Effector CD4-positive, alpha-beta T cell (primary cell): ENCODE data around the gene UNC5B.

Source experiments
- DNase-seq: peaks from one replicate; pipeline ENCODE4 v3.0.0-alpha.2; 2020

The UNC5B gene

DNA sequence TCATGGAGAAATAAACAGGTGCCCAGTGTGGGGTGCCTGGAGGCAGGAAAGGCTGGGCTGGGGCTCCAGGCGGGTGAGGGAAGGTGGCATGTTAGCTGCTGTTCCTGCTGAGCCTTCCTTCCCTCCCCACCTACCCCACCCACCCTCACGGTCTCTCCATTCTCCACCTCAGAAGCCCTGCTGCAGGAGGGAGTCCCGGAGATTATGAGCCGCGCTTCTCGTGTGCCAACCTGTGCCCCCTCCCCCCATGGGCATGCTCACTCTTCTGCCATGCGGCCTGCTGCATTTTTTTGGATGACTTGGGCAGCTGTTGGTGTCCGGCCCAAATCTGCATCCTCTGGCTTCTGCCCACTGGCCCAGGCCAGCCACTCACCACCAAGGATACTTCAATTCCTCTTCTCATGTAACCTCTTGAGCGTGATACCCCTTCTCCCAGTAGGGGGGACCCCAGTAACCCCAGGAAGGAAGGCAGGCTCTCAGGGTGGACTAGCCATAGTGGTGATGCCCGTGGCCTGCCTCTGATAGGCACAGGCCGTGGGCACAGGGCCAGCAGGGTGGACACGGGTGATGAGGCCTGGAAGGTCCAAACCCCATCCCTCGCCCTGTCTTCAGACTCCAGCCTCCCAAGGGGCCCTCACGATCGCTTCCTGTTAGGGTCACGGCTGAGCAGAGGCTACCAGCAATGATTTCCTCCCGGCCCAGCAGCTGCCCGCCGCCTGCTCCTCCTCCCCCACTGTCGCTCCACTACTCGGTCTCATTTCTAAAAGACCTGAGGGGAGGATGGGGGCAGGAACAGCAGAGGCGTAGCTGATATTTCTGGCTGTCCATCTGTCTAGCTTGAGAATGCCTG, 27.8 kb downstream of the UNC5B start:
- DNase-seq = no peak

DNA sequence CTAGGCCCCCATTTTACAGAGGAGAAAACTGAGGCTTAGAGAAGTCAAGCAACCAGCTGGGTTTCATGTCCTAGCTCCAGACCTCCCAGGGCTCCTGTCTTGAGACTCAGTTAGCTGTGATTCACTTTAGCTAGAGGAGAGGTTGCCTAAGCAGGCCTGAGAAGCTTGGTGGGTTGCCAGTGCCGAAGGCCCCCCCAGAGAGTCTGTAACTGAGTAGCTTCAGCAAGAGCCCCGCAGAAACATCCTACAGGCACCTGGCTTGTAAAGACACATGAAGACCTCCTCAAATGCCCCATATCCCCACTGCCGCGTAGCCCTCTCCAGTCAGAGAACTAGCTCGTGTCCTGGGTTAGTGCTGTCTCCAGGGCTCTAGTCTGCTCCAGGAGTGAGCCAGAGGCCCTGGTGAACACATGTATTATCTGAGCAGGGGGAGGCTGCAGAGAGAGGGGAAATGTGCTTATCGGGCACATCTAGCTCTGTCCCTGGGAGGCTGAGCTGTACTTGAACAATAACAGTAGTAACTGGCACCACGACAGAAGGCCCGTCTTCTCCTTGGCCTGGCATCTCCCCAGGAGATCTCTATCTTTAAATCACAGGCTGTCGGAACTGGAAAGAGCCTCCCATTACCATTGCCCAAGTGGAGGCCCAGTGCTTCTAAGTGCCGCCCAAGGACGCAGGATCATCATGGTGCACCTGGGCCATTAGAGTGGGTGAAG, 28.9 kb downstream of the UNC5B start:
- DNase-seq = no peak

DNA sequence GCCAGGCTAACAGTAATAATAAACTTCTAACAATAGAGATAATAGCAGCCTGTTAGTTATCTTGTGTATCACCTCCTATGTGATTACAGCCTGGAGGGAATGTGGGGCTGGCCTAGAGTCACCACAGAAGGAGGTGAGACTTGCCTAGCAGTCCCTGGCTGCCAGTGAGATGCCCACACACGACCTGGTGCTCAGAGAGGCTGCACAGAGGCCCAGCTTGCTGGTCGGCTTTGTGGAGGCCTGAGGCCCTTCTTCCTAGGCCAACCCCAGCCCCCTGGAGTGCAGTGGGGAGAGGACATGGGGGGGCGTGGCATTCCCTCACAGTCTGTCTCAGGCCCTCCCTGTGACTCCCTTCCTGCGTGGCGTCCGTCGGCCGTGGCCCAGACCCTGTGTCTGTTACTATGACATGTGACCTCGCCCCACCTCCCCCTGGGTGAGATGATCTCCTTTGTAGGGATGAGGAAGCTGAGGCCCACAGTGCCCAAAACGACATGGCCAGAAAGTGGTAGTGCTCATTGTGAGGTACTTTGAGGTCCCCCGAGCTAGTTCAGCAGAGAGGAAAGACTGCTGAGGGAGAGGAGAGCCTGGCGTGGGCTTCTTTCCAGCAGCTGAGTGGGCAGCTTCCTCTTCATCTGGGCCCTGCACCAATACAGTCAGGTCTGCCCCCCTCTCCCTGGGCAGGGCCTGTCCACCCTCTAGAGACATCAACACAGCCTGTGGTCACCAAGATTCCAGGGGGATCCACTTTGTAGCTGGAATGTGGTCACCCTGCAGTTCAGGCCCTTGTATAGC, 29.7 kb downstream of the UNC5B start:
- no peak for DNase-seq

DNA sequence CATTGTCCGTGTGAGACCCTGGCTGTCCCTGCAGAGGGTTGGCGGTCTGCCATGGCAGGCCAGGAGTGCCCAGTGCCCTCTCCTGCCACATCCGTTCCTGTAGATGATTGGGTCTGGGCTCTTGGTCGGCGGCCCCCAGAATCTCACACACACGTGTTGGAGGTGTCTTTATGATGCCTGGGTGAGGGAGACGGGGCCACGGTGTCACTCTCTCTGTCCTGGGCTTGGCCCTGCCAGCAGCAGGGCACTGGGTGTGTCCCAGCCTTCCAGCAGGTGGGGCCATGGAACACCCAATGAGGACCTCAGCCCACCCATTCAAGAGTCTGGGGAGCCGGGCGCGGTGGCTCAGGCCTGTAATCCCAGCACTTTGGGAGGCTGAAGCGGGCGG, 30.2 kb downstream of the UNC5B start:
- no peak for DNase-seq

DNA sequence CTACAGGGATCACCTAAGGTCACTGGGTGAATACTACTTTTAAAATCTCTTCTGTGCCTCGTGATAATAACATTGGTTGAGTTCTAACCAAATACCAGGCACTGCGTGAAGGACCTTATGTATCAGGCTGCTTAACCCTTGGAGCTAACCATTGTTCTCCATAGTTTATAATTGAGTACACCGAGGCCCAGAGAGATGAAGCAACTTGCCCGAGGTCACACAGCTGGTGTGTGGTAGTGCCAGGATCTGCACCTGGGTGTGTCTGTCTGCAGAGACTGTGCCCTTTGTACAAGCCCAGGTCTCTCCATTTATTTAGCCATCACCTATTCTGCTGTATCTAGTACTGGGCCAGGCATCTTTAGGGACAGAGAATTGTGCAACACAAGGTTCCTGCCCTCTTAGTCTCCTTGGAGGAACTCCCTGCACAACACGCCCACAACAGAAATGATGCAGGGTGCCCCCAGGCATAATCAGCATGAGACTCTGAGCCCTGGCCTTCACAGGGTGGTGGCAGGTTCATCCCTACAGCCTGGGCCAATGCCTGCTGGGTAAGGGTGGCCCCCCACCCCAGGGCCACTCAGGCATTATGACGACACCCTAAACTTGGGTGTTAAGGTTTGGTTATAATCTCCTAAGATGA, 31.5 kb downstream of the UNC5B start:
- no peak for DNase-seq

DNA sequence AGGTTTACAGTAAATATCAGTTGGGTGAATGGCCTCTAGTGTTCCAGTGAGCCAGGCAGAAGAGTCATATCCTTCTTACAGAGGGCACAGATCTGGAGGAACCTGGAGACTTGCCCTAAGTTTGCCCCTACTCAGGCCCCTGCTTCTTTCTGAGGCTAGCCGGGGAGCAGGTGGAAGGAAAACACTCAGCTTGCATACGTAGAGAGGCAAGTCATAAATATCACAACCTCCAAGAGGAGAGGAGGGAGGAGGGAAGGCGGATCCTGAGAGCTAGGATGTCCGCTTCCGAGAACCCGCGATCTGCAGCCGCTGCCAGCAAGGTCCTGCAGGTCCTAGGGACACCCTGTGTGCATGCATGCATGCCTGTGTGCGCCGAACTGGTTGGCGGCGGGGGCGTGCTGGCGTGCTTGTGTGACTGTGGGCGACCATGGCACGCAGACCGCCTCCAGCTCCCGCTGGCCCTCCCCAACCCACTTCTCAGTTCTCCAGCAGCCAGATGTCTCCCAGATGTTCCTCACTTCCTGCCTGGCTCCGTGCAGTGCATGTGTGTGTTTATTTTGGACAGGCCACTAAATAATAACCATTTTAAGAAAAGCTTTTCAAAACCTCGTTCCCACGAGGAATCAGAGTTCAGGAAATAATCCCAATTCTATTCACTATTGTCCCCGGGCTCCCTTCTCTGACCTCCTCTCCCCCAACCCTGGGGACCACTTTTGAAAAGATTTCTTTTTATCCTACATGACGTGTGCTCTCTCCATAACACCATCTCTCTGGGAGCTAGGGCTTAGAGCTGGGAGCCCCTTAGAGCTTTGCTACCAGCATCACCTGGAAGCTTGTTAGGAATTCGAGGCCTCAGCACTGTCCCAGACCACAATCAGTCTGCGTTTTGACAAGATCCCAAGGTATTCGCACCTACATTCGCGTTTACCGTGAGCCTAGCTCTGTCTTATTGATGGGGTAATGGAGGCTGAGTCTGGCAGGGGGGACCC, 32.4 kb downstream of the UNC5B start:
- DNase-seq = no peak

DNA sequence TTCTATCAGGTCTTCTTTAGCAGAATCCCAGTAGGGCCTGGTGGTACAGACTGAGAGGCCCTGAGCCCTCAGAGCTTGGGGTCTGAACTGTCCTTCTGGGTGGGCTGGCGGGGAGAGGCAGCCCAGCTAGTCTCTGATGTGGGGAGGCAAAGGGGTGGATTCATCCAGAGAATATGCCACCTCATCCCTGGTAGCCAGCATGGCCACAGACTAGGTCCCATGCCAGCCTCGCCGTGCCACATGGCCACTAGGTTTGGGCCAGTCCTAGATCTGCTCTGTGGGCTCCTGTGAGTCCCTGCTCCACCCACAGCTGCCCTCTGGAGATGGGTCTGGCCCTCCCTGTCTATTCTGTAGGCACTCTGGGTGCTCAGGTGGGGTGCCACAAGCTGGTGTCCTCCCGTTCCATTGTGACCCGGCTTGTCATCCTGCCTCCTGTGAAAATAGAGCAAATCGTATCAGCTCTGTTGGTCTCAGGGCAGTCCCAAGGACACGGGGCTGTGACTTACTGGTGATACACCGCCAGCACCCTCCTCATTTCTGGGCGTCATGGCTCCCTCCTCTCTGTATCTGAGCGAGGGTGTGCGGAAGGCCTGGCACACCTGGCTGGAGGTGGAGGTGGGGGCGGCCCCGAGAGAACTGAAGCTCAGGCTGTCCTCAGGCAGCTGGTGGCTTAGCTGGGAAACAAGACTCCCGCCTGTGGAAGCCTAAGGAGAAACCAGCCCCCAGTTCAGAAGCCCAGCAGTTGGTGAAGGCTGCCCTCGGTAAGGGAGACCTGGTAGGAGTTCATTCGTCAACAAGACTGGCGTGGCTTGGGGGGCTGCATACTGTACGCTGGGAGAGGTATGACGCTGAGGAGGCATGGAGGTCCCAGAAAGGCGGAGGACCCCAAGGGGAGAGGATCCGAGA, 33.3 kb downstream of the UNC5B start:
- DNase-seq = no peak

DNA sequence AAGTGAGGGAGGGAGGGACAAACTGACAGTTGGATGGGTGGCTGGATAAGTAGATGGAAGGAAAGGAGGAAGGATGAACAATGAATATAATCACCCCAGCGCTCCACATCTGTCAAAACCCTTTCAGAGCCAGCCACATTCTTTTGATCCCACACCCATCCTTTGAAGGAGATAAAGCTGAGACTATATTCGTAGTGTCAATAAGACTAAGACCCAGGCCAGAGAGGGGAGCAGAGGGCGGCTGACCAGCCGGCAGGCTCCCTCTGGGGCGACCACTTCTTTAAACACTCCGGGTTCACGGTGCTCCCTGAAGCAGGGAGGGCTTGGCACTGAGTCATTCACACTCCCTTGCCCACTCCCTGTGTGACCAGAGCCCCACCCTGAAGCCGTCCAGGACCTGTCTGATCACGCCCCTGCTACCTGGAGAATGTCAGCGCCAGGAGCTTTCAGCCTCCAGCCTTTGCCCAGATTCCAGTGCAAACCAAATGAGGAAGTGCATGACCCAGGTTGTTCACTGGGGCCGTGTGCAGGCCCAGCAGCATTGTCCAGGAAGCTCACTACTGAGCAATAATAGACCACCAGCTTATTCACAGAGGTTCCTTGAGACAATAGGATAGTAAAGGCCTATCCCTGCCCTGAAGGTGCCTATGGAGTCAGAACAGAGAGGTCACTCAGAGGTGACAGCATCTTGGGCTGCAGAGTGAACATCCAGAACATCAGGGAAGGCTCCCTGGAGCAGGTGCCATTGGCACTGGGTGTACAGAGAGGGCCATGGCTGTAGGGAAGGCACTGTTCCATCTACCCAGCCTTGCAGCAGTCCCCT, 34.4 kb downstream of the UNC5B start:
- DNase-seq = no peak

DNA sequence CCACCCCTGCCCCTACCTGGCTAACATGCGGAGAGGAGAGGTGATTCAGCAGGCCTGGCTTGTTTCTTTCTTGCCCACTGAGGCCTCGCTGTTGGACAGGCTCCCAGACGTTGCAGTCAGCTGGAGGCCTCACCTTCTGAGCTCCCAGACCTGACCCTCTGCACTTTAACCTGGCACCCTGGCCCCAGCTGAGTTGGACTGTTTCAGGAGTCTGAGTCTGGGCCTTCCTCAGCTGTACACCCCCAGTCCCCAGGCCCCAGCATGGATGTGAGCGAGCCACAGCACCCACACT, 35.0 kb downstream of the UNC5B start:
- DNase-seq = no peak

DNA sequence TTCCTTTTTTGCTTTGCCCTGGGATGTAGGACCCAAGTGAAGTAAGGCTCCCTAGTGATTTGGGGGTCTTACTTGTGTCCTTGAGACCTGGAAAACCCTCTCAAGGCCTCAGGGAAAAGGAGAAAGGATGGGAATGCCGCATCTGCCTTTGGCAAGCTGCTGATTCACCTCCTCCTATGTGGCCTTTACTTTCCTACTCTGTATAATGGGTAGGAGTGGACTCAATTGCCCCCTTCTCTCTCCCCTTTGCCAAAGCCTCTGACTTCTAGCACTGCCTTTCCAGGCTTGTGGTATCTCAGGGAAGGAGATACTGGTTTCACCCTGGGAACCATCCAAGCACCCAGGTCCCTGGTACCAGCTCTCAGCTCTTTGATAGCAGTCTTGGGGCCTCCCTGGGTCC, 35.4 kb downstream of the UNC5B start:
- DNase-seq = no peak

DNA sequence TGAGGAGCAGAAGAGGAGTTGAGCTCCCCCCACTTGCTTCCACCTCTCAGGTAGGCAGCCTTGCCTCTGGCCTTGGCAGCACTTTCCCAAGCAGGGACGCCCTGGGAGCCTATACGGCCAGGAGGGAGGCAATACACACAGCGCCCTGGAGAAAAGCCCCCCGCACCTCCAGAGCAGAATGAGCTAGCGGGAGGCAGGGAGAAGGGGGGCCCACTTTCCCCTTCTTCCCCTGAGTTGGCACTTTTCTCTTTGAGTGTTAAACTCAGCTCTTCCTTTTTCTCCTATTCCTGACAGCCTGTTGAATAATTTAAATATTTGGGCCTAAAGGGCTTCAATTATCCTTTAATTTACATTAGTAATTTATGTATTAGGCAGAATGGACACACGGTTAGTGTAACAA, 35.8 kb downstream of the UNC5B start:
- DNase-seq = no peak

DNA sequence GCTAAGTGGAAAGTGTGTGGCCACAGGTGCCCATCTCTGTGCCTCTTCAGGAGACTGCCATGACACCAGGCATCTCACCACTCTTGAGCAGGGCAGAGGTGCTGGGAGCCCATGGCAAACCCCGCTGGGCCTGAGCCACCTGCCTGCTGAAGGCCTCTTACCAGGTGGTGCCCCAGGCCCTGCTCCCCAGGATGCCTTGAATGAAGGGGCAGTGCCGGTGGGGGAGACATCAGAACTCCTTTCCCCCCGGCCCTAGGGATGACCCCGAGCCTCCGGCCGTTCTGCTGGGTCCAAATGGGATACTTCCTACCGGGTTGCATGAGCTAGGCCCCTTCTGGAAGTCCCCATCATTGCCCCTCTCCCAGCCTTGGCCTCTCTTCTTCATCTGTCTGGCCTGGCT, 37.6 kb downstream of the UNC5B start:
- no peak for DNase-seq

DNA sequence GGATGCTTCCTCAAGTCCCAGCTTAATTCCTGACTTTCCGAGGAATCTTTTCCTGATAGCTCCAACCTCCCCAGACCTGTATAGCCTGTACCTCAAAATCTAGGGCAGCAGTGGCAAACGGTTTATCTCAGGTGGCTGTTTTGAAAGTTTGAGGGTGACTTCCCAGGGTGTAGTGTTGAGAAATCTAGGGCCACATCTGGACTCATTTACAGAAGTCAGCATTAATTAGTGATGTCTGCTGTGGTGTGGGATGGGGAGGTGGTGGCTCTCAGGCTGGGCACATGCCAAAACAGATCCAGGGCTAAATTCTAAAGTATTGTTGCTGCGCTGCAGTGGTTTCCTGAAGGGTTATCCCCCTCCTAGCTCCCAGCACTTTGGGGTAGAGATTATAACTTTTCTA, 38.0 kb downstream of the UNC5B start:
- DNase-seq = no peak

DNA sequence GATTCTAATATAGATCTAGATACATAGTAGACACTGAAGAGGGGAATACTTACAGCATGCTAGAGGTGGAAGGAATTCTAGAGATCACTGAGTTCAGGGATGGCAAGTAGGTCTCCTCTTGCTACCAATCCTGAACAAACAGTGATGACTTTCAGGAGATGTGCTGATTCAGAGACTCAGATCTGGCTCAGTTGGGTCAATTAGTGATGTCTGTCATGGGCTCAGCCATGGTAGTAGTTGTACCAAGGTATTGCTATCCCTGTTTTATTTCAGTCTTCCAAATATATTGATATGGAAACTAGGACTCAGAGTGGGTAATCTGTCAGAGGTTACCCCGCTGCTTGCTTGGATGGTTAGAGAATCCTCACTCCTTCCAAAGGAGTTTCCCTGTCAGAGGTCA, 38.5 kb downstream of the UNC5B start:
- no peak for DNase-seq

DNA sequence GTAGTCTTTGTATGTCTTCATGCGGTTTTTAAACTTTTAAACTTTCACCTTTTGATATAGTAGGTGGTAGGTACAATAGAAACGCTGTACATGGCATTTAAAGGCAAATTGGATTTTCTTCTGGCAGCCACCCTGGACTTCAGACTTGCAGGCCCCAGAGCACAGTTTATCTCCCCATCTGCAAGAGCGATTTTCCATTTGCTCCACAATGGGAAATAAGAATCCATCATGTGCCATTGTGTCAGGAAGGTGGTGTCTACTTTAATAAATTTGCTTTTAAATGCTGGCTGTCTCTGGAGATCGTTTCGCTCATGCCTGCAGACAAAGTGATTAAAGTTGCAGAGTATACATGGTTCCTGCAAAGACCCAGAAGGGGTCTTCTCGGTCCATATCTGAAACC, 38.9 kb downstream of the UNC5B start:
- no peak for DNase-seq

DNA sequence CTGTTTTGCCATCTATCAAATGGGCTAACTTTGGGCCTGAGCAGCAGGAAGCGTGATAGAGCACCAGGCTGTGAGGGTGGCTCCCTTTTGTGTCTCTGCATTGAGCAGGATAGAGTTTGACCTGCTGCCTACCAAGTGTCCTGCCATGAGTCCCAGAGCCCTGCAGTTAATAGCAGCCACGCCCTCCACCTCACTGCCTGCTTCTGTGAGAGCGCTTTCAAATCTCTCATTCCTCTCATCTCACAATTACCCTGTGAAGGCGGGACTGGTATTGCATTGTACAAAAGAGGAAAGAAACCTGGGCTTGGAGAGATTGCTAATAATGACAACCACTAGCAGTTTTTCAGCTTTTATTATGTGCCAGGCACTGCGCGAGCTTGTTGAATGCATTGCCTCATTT, 39.9 kb downstream of the UNC5B start:
- no peak for DNase-seq

DNA sequence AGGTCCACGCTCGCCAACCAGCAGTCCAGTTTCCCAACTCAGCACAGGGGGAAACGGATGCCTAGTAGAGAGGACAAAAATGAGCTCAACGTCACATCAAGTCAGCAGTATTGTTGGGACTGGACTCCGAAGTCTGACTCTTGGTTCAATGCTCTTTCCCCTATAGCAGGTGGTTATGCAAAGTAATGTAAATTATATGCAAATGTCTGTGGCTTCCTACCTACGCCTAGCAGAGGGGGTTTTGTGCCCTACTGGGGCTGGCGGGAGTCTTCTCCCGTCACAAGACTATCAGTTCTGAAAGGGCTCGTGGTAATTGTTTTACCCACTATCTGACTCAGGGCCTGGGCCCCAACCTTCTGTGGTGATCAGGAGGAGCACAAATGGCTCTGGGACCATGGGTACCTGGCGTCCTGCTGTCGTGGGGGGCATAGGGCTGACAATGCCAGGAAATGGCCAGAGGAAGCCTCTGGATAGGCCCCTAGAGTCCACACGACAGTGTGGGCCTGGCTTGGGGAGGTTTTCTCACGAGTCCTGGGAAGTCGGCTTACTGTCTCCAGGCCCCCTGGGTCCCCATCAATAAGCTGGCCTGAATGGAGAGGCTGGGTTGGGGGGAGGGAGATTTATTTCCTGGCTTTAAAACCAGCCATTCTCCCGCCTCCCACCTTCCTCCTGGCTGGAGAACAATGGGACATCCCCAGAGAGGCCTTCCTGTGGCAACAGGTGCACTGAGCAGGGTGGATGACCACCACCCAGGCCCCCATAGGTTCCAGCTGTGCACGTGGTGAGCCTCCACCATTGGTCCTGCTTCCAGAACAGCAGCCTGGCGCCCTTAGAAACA, 41.8 kb downstream of the UNC5B start:
- DNase-seq = no peak

DNA sequence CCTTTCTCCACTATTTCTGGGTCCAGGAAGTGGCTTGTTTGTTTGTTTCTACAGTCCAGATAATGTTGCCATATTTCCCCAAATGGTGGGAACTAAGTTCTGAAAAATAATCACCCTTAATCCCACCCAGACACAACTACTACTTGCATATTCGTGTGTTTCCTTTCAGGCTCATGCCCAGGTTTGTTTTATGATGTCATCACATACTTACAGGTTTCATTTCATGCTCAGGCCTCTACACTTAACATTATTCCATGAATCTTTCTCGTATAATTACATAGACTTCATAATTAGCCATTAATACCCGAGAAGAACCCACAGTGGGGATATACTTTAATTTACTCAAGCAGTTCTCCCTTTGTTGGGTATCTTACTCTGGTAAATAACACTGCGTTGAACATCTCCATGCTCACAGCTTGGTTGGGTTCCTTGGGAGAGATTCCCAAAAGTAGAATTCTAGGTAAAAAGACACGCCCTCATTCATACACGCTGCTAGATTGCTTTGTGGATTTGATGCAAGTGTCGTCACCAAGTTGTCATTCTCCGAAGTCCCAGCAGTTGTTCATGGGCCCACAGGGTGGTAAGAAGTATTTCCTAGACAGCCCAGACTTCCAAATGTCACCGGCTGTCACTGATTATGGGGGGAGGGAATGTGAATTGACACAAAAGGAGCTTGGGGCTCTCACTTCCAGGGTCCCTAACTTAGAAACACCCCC, 42.6 kb downstream of the UNC5B start:
- DNase-seq = no peak

DNA sequence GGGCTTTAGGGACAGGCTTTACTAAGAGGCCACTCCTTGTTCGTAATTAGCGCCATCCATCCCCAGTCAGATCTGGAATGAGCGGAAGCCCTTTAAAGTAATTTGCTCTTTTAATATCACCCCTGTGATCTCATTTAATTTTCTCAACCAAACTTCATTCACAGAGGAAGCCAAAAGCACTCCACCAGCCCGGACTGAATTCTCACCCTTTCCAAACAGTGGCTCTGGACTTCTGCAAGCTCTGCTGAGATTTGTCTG, 43.1 kb downstream of the UNC5B start:
- no peak for DNase-seq
